ENCODE data around the gene CHST15. TPM values are rescaled to one million over a fixed set of nuclear protein-coding genes. Genes with fewer than 3 reads are reported as not detected.

The CHST15 gene
- total and polyA plus RNA-seq, 2 experiments from 2014 or later: 0.92 to 1.9 TPM

- no peak overlapping the region for H3K27ac ChIP-seq
- peak; percentile 90 to 92 for DNase-seq (ENCODE audit: low read depth in 1 of 2, low spot score in 1 of 2)
- H3K4me1 ChIP-seq (ENCODE audit: low read depth): no peaks in the 10 kb centered on the region
- H3K9me3 ChIP-seq (ENCODE audit: low read depth): no peaks in the 10 kb centered on the region
- peaks cover 47% of the 10 kb centered on the region for H3K27me3 ChIP-seq
- no peaks in the 10 kb centered on the region for H3K36me3 ChIP-seq
- no peak overlapping the region for H3K4me3 ChIP-seq
- peak; percentile 95 for TF ChIP-seq CTCF (IDR thresholded peaks at IDR 0.05; ENCODE audit: low read depth, low read length)
These were observed 98.8 kb downstream of the CHST15 start for GRCh38 chr10:123994417-123995081.

- H3K27me3 ChIP-seq: peaks cover 47% of the 10 kb centered on the region
- H3K9me3 ChIP-seq (ENCODE audit: low read depth): no peaks in the 10 kb centered on the region
- no peak overlapping the region for H3K4me3 ChIP-seq
- no peak for TF ChIP-seq CTCF (IDR thresholded peaks at IDR 0.05; ENCODE audit: low read depth, low read length)
- H3K4me1 ChIP-seq (ENCODE audit: low read depth): no peaks in the 10 kb centered on the region
- DNase-seq (ENCODE audit: low read depth in 1 of 2, low spot score in 1 of 2): no peak
- no peak overlapping the region for H3K27ac ChIP-seq
- H3K36me3 ChIP-seq: no peaks in the 10 kb centered on the region
These were observed 99.6 kb downstream of the CHST15 start for GRCh38 chr10:123993534-123994416.

- no peak overlapping the region for H3K4me3 ChIP-seq
- peak in 1 of 2 donors; percentile 19 for DNase-seq (ENCODE audit: low read depth in 1 of 2, low spot score in 1 of 2)
- H3K9me3 ChIP-seq (ENCODE audit: low read depth): no peaks in the 10 kb centered on the region
- H3K4me1 ChIP-seq (ENCODE audit: low read depth): no peaks in the 10 kb centered on the region
- H3K36me3 ChIP-seq: no peaks in the 10 kb centered on the region
- peaks cover 47% of the 10 kb centered on the region for H3K27me3 ChIP-seq
- H3K27ac ChIP-seq: no peak overlapping the region
- no peak for TF ChIP-seq CTCF (IDR thresholded peaks at IDR 0.05; ENCODE audit: low read depth, low read length)
These were observed 101.5 kb downstream of the CHST15 start for GRCh38 chr10:123991611-123992570.

GRCh38 chr10:123990889-123991288, 102.5 kb downstream of the CHST15 start:
- Histone ChIP-seq H3K4me3 (no peak overlapping the region), H3K27ac (no peak overlapping the region), H3K4me1 (ENCODE audit: low read depth) (no peaks in the 10 kb centered on the region), H3K36me3 (no peaks in the 10 kb centered on the region), H3K27me3 (peaks cover 47% of the 10 kb centered on the region), H3K9me3 (ENCODE audit: low read depth) (no peaks in the 10 kb centered on the region)
- TF ChIP-seq CTCF (IDR thresholded peaks at IDR 0.05; ENCODE audit: low read depth, low read length): no peak
- no peak for DNase-seq (ENCODE audit: low read depth in 1 of 2, low spot score in 1 of 2)

GRCh38 chr10:123988694-123989093, 104.7 kb downstream of the CHST15 start:
- Histone ChIP-seq H3K9me3 (ENCODE audit: low read depth) (no peaks in the 10 kb centered on the region), H3K27me3 (peaks cover 30% of the 10 kb centered on the region), H3K27ac (no peak overlapping the region), H3K36me3 (no peaks in the 10 kb centered on the region), H3K4me3 (no peak overlapping the region), H3K4me1 (ENCODE audit: low read depth) (no peaks in the 10 kb centered on the region)
- DNase-seq (ENCODE audit: low read depth in 1 of 2, low spot score in 1 of 2): no peak
- TF ChIP-seq CTCF (IDR thresholded peaks at IDR 0.05; ENCODE audit: low read depth, low read length): no peak
